HCT116 (cell line): ENCODE measurements around the gene PCBP3. TPM values are rescaled to one million over a fixed set of nuclear protein-coding genes. Genes with fewer than 3 reads are reported as not detected.
"Not testable (repeated sequence)": the region's sequence is repeated elsewhere in the genome, so short reads cannot be mapped to it uniquely, and the experiment has no call there.

Experiments
- ATAC-seq: fragments of 200-7000 bp; cut with Tn5 transposase; 2 replicates; pipeline ENCODE4 v1.9.1; 2020; ENCODE audit warnings: mild to moderate bottlenecking, moderate library complexity
- BruUV-seq: library from RNA; stranded (reverse); fragments of 400-500 nt; replicated peaks from 2 replicates; lab custom pipeline; 2021; lab: Mats Ljungman, UMichigan
- CTCF ChIA-PET: fragments of 300-600 bp; sonication (Branson Sonifier 250); formaldehyde crosslinking; loops from one replicate; lab custom pipeline; 2021; ENCODE audit warnings: antibody characterized with exemption; lab: Charles Lee
- POLR2A ChIA-PET: fragments of 300-600, 350-600 bp; sonication (Branson Sonifier 250); formaldehyde crosslinking; loops from one replicate; lab custom pipeline; 2021; ENCODE audit warnings: antibody characterized with exemption; lab: Charles Lee
- RAD21 ChIA-PET, 2 experiments: fragments of 300-600 bp; sonication (Branson Sonifier 250); formaldehyde crosslinking; loops; one replicate each; lab custom pipeline; 2023; ENCODE audit warnings: low total read pairs in 2 of 2; ENCODE audit not compliant: uncharacterized antibody in 2 of 2, unreplicated experiment in 2 of 2, low non-redundant PET in 1 of 2; lab: Charles Lee
- DNase-seq: peaks from one replicate; pipeline ENCODE4 v3.0.0-alpha.2; 2010; ENCODE audit warnings: low read depth, low spot score
- H2AFZ ChIP-seq: fragments of 200-600 bp; shearing (Covaris generic), sonication (generic); 2 replicates; pipeline ENCODE4 v1.6.1; 2017; ENCODE audit warnings: low read depth, mixed run types, mixed read lengths, antibody characterized with exemption, low read length; ENCODE audit not compliant: poor library complexity, severe bottlenecking
- H3K27ac ChIP-seq: 2 replicates; pipeline ENCODE4 v1.5.1; 2012; ENCODE audit warnings: low read depth, low read length
- H3K27me3 ChIP-seq: fragments of 200-600 bp; sonication (generic); 2 replicates; pipeline ENCODE4 v1.6.1; 2016; ENCODE audit warnings: mixed run types, low read length, mixed read lengths; ENCODE audit not compliant: insufficient read depth
- H3K36me3 ChIP-seq, 2 experiments: fragments of 200-500 bp in 1 of 2; fragments of 200-600 bp in 1 of 2; sonication (Bioruptor generic) in 1 of 2; sonication (generic) in 1 of 2; 2 replicates each; pipeline versions ENCODE4 v1.5.1 to v1.6.1; 2014 to 2016; ENCODE audit warnings: low read length in 2 of 2, inconsistent platforms in 1 of 2, mixed read lengths in 1 of 2, mixed run types in 1 of 2; ENCODE audit not compliant: insufficient read depth in 2 of 2, control insufficient read depth in 1 of 2
- H3K4me1 ChIP-seq, 2 experiments: fragments of 200-600 bp in 1 of 2; sonication (generic) in 1 of 2; 2 replicates each; pipeline versions ENCODE4 v1.5.1 to v1.6.1; 2012 to 2017; ENCODE audit warnings: low read length in 2 of 2, inconsistent platforms in 1 of 2, mild to moderate bottlenecking in 1 of 2, mixed read lengths in 1 of 2, mixed run types in 1 of 2, moderate library complexity in 1 of 2; ENCODE audit not compliant: insufficient read depth in 2 of 2, control insufficient read depth in 1 of 2
- H3K4me2 ChIP-seq: fragments of 200-600 bp; sonication (generic); 2 replicates; pipeline ENCODE4 v1.6.1; 2017; ENCODE audit warnings: mixed run types, low read length, mixed read lengths
- H3K4me3 ChIP-seq, 2 experiments: fragments of 200-600 bp in 1 of 2; sonication (generic) in 1 of 2; replicated peaks in 1 of 2; 2 replicates each; pipeline ENCODE4 v1.5.1; 2011 to 2016; ENCODE audit warnings: low read length in 2 of 2, control low read depth in 1 of 2, low read depth in 1 of 2, mild to moderate bottlenecking in 1 of 2, mixed read lengths in 1 of 2, mixed run types in 1 of 2
- H3K79me2 ChIP-seq: fragments of 200-600 bp; sonication (generic); 2 replicates; pipeline ENCODE4 v1.6.1; 2017; ENCODE audit warnings: mild to moderate bottlenecking, mixed run types, low read length, moderate library complexity, mixed read lengths; ENCODE audit not compliant: insufficient read depth
- H3K9ac ChIP-seq: fragments of 200-600 bp; sonication (generic); 2 replicates; pipeline ENCODE4 v1.6.1; 2016; ENCODE audit warnings: low read length, mixed read lengths
- H3K9me2 ChIP-seq: fragments of 200-600 bp; sonication (generic), shearing (Covaris generic); 2 replicates; pipeline ENCODE4 v1.6.1; 2017; ENCODE audit warnings: mixed run types, mild to moderate bottlenecking, moderate library complexity; ENCODE audit not compliant: insufficient read depth
- H3K9me3 ChIP-seq, 2 experiments: fragments of 200-500 bp in 1 of 2; fragments of 200-600 bp in 1 of 2; sonication (Bioruptor generic) in 1 of 2; sonication (generic) in 1 of 2; 2 replicates each; pipeline ENCODE4 v1.6.1; 2014 to 2017; ENCODE audit warnings: low read length in 2 of 2, mixed read lengths in 2 of 2, inconsistent platforms in 1 of 2, low read depth in 1 of 2, mild to moderate bottlenecking in 1 of 2, mixed run types in 1 of 2, moderate library complexity in 1 of 2; ENCODE audit not compliant: control insufficient read depth in 1 of 2, insufficient read depth in 1 of 2
- H4K20me1 ChIP-seq: fragments of 200-600 bp; sonication (generic), shearing (Covaris generic); 2 replicates; pipeline ENCODE4 v1.6.1; 2017; ENCODE audit warnings: mixed run types, mild to moderate bottlenecking, moderate library complexity; ENCODE audit not compliant: insufficient read depth
- intact Hi-C: fragments of 100-400 bp; cut with micrococcal nuclease; formaldehyde crosslinking; loops from 2 replicates; pipeline ENCODE4 v1.10.0; 2022
- total RNA-seq: library from RNA; stranded (reverse); gene quantifications from one replicate; pipeline ENCODE4 v1.2.1, GENCODE V29; 2021; ENCODE audit not compliant: unreplicated experiment

PCBP3 gene
- total RNA-seq, 1 experiment from 2014 or later = 3.1 TPM

DNA sequence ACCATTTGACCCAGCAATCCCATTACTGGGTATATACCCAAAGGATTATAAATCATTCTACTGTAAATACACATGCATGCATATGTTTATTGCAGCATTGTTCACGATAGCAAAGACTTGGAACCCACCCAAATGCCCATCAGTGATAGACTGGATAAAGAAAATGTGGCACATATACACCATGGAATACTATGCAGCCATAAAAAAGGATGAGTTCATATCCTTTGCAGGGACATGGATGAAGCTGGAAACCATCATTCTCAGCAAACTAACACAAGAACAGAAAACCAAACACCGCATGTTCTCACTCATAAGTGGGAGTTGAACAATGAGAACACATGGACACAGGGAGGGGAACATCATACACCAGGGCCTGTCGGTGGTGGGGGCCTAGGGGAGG, 12.6 kb downstream of the PCBP3 start:
- DNase-seq, BruUV-seq, H3K36me3 ChIP-seq, POLR2A ChIA-PET, intact Hi-C loops, H3K79me2 ChIP-seq, CTCF ChIA-PET, RAD21 ChIA-PET, H3K9ac ChIP-seq, H3K4me3 ChIP-seq, H2AFZ ChIP-seq, H3K27ac ChIP-seq, H3K9me2 ChIP-seq, H3K4me1 ChIP-seq, H3K27me3 ChIP-seq, H3K4me2 ChIP-seq, H3K9me3 ChIP-seq, H4K20me1 ChIP-seq, ATAC-seq: not testable (repeated sequence)

DNA sequence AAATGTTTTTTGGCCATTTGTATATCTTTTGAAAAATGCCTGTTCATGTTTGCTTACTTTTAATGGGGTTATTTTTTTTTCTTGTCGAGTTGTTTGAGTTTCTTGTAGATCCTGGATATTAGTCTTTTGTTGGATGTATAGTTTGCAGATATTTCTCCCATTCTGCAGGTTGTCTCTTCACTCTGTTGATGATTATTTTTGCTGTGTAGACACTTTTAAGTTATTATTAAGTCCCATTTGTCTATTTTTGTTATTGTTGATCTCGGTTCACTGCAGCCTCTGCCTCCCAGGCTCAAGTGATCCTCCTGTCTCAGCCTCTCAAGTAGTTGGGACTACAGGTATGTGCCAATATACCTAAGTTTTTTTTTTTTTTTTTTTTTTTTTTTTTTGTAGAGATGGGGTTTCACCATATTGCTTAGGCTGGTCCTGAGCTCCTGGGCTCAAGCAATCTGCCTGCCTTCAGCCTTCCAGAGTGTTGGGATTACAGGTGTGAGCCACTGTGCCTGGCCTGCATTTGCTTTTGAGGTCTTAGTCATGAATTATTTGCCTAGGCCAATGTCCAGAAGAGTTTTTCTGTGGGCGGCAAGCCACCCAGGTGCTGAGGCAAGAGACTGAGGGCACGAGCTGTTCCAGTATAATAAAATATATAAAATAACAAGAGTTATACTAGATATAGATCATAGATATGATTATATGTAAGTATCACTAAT, 18.5 kb downstream of the PCBP3 start:
- H3K79me2 ChIP-seq, H3K27me3 ChIP-seq, RAD21 ChIA-PET, H3K27ac ChIP-seq, DNase-seq, H3K4me1 ChIP-seq, H3K9me2 ChIP-seq, CTCF ChIA-PET, intact Hi-C loops, H3K9me3 ChIP-seq, ATAC-seq, H3K4me3 ChIP-seq, H3K9ac ChIP-seq, H3K36me3 ChIP-seq, H2AFZ ChIP-seq, H3K4me2 ChIP-seq, BruUV-seq, POLR2A ChIA-PET, H4K20me1 ChIP-seq: not testable (repeated sequence)

DNA sequence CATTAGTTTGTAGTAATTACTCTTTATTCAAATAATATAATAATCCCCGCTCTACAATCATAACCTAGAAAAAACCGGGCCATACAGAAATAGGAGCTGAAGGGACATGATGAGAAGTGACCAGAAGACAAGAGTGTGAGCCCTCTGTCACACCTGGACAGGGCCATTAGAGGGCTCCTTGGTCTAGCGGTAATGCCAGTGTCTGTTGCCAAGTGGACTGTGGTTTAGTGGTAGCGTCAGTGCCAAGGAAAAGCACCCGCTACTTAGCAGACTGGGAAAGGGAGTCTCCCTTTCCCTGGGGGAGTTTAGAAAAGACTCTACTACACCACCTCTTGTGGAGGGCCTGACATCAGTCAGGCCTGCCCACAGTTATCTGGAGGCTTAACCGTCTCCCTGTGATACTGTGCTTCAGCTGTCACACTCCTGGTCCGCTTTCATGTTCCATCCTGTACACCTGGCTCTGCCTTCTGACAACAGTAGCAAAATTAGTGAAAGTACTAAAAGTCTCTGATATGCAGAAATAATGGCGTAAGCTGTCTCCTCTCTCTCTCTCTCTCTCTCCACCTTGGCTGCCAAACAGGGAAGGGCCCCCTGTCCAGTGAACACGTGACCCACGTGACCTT, 19.2 kb downstream of the PCBP3 start:
- H3K4me3 ChIP-seq, H3K36me3 ChIP-seq, H2AFZ ChIP-seq, H4K20me1 ChIP-seq, POLR2A ChIA-PET, intact Hi-C loops, H3K79me2 ChIP-seq, H3K27me3 ChIP-seq, H3K4me1 ChIP-seq, H3K9me3 ChIP-seq, H3K27ac ChIP-seq, ATAC-seq, H3K4me2 ChIP-seq, CTCF ChIA-PET, DNase-seq, BruUV-seq, H3K9me2 ChIP-seq, RAD21 ChIA-PET, H3K9ac ChIP-seq: not testable (repeated sequence)
